HCT116 (cell line): ENCODE results near the gene LEKR1. TPM values are rescaled to one million over a fixed set of nuclear protein-coding genes. Genes with fewer than 3 reads are reported as not detected.

Experiments used
- ATAC-seq: fragments of 200-7000 bp; cut with Tn5 transposase; 2 replicates; pipeline ENCODE4 v1.9.1; 2020; ENCODE audit warnings: mild to moderate bottlenecking, moderate library complexity
- BruUV-seq: library from RNA; stranded (reverse); fragments of 400-500 nt; replicated peaks from 2 replicates; lab custom pipeline; 2021; lab: Mats Ljungman, UMichigan
- CTCF ChIA-PET: fragments of 300-600 bp; sonication (Branson Sonifier 250); formaldehyde crosslinking; loops from one replicate; lab custom pipeline; 2021; ENCODE audit warnings: antibody characterized with exemption; lab: Charles Lee
- POLR2A ChIA-PET: fragments of 300-600, 350-600 bp; sonication (Branson Sonifier 250); formaldehyde crosslinking; loops from one replicate; lab custom pipeline; 2021; ENCODE audit warnings: antibody characterized with exemption; lab: Charles Lee
- RAD21 ChIA-PET, 2 experiments: fragments of 300-600 bp; sonication (Branson Sonifier 250); formaldehyde crosslinking; loops; one replicate each; lab custom pipeline; 2023; ENCODE audit warnings: low total read pairs in 2 of 2; ENCODE audit not compliant: uncharacterized antibody in 2 of 2, unreplicated experiment in 2 of 2, low non-redundant PET in 1 of 2; lab: Charles Lee
- DNase-seq: peaks from one replicate; pipeline ENCODE4 v3.0.0-alpha.2; 2010; ENCODE audit warnings: low read depth, low spot score
- H2AFZ ChIP-seq: fragments of 200-600 bp; shearing (Covaris generic), sonication (generic); 2 replicates; pipeline ENCODE4 v1.6.1; 2017; ENCODE audit warnings: low read depth, mixed run types, mixed read lengths, antibody characterized with exemption, low read length; ENCODE audit not compliant: poor library complexity, severe bottlenecking
- H3K27ac ChIP-seq: 2 replicates; pipeline ENCODE4 v1.5.1; 2012; ENCODE audit warnings: low read depth, low read length
- H3K27me3 ChIP-seq: fragments of 200-600 bp; sonication (generic); 2 replicates; pipeline ENCODE4 v1.6.1; 2016; ENCODE audit warnings: mixed run types, low read length, mixed read lengths; ENCODE audit not compliant: insufficient read depth
- H3K36me3 ChIP-seq, 2 experiments: fragments of 200-500 bp in 1 of 2; fragments of 200-600 bp in 1 of 2; sonication (Bioruptor generic) in 1 of 2; sonication (generic) in 1 of 2; 2 replicates each; pipeline versions ENCODE4 v1.5.1 to v1.6.1; 2014 to 2016; ENCODE audit warnings: low read length in 2 of 2, inconsistent platforms in 1 of 2, mixed read lengths in 1 of 2, mixed run types in 1 of 2; ENCODE audit not compliant: insufficient read depth in 2 of 2, control insufficient read depth in 1 of 2
- H3K4me1 ChIP-seq, 2 experiments: fragments of 200-600 bp in 1 of 2; sonication (generic) in 1 of 2; 2 replicates each; pipeline versions ENCODE4 v1.5.1 to v1.6.1; 2012 to 2017; ENCODE audit warnings: low read length in 2 of 2, inconsistent platforms in 1 of 2, mild to moderate bottlenecking in 1 of 2, mixed read lengths in 1 of 2, mixed run types in 1 of 2, moderate library complexity in 1 of 2; ENCODE audit not compliant: insufficient read depth in 2 of 2, control insufficient read depth in 1 of 2
- H3K4me2 ChIP-seq: fragments of 200-600 bp; sonication (generic); 2 replicates; pipeline ENCODE4 v1.6.1; 2017; ENCODE audit warnings: mixed run types, low read length, mixed read lengths
- H3K4me3 ChIP-seq, 2 experiments: fragments of 200-600 bp in 1 of 2; sonication (generic) in 1 of 2; replicated peaks in 1 of 2; 2 replicates each; pipeline ENCODE4 v1.5.1; 2011 to 2016; ENCODE audit warnings: low read length in 2 of 2, control low read depth in 1 of 2, low read depth in 1 of 2, mild to moderate bottlenecking in 1 of 2, mixed read lengths in 1 of 2, mixed run types in 1 of 2
- H3K79me2 ChIP-seq: fragments of 200-600 bp; sonication (generic); 2 replicates; pipeline ENCODE4 v1.6.1; 2017; ENCODE audit warnings: mild to moderate bottlenecking, mixed run types, low read length, moderate library complexity, mixed read lengths; ENCODE audit not compliant: insufficient read depth
- H3K9ac ChIP-seq: fragments of 200-600 bp; sonication (generic); 2 replicates; pipeline ENCODE4 v1.6.1; 2016; ENCODE audit warnings: low read length, mixed read lengths
- H3K9me2 ChIP-seq: fragments of 200-600 bp; sonication (generic), shearing (Covaris generic); 2 replicates; pipeline ENCODE4 v1.6.1; 2017; ENCODE audit warnings: mixed run types, mild to moderate bottlenecking, moderate library complexity; ENCODE audit not compliant: insufficient read depth
- H3K9me3 ChIP-seq, 2 experiments: fragments of 200-500 bp in 1 of 2; fragments of 200-600 bp in 1 of 2; sonication (Bioruptor generic) in 1 of 2; sonication (generic) in 1 of 2; 2 replicates each; pipeline ENCODE4 v1.6.1; 2014 to 2017; ENCODE audit warnings: low read length in 2 of 2, mixed read lengths in 2 of 2, inconsistent platforms in 1 of 2, low read depth in 1 of 2, mild to moderate bottlenecking in 1 of 2, mixed run types in 1 of 2, moderate library complexity in 1 of 2; ENCODE audit not compliant: control insufficient read depth in 1 of 2, insufficient read depth in 1 of 2
- H4K20me1 ChIP-seq: fragments of 200-600 bp; sonication (generic), shearing (Covaris generic); 2 replicates; pipeline ENCODE4 v1.6.1; 2017; ENCODE audit warnings: mixed run types, mild to moderate bottlenecking, moderate library complexity; ENCODE audit not compliant: insufficient read depth
- CBX3 ChIP-seq: IDR thresholded peaks from 2 replicates; pipeline ENCODE4 v1.6.1; 2012; ENCODE audit warnings: low read depth
- CEBPB ChIP-seq: IDR thresholded peaks from 2 replicates; pipeline ENCODE4 v1.6.1; 2012; ENCODE audit warnings: low read depth
- EGR1 ChIP-seq: IDR thresholded peaks from 2 replicates; pipeline ENCODE4 v1.6.1; 2012; ENCODE audit warnings: low read depth
- ELF1 ChIP-seq: IDR thresholded peaks from 2 replicates; pipeline ENCODE4 v1.6.1; 2012; ENCODE audit warnings: low read depth, borderline replicate concordance
- EZH2 ChIP-seq: fragments of 200-600 bp; sonication (generic); IDR thresholded peaks from 2 replicates; pipeline ENCODE4 v1.6.1; 2017; ENCODE audit warnings: antibody characterized with exemption, mixed run types
- EZH2phosphoT487 ChIP-seq: fragments of 200-600 bp; IDR thresholded peaks from 2 replicates; pipeline ENCODE4 v1.6.1; 2018; ENCODE audit warnings: antibody characterized with exemption, borderline replicate concordance
- FOSL1 ChIP-seq: IDR thresholded peaks from 2 replicates; pipeline ENCODE4 v1.6.1; 2012; ENCODE audit warnings: low read depth
- POLR2A ChIP-seq: IDR thresholded peaks from 2 replicates; pipeline ENCODE4 v1.7.0; 2011; ENCODE audit warnings: borderline replicate concordance; ENCODE audit not compliant: insufficient read depth, insufficient read length; ENCODE audit errors: extremely low read depth
- POLR2AphosphoS5 ChIP-seq: IDR thresholded peaks from 2 replicates; pipeline ENCODE4 v1.6.1; 2011; ENCODE audit warnings: mild to moderate bottlenecking, low read depth, low read length, moderate library complexity
- SP1 ChIP-seq: IDR thresholded peaks from 2 replicates; pipeline ENCODE4 v1.6.1; 2012; ENCODE audit warnings: low read depth
- SRF ChIP-seq: IDR thresholded peaks from 2 replicates; pipeline ENCODE4 v1.6.1; 2012; ENCODE audit warnings: low read depth
- TCF7L2 ChIP-seq: IDR thresholded peaks from 2 replicates; pipeline ENCODE4 v1.7.0; 2011; ENCODE audit warnings: borderline replicate concordance, inconsistent platforms; ENCODE audit not compliant: insufficient read depth, insufficient read length; ENCODE audit errors: extremely low read depth
- ZFX ChIP-seq: fragments of 450-650 bp; IDR thresholded peaks from 2 replicates; pipeline ENCODE4 v1.6.1; 2017
- ZNF274 ChIP-seq: fragments of 200-500 bp; sonication (Bioruptor generic); IDR thresholded peaks from 2 replicates; pipeline ENCODE4 v1.6.1; 2014; ENCODE audit warnings: mild to moderate bottlenecking, low read depth, low read length, inconsistent platforms
- intact Hi-C: fragments of 100-400 bp; cut with micrococcal nuclease; formaldehyde crosslinking; loops from 2 replicates; pipeline ENCODE4 v1.10.0; 2022
- total RNA-seq: library from RNA; stranded (reverse); gene quantifications from one replicate; pipeline ENCODE4 v1.2.1, GENCODE V29; 2021; ENCODE audit not compliant: unreplicated experiment
- TF ChIP-seq, protein P1 (sequence below): IDR thresholded peaks from 2 replicates; pipeline ENCODE4 v1.6.1; 2012; ENCODE audit warnings: low read depth
- TF ChIP-seq, protein P2 (sequence below): IDR thresholded peaks from 2 replicates; pipeline ENCODE4 v1.6.1; 2011; ENCODE audit warnings: mild to moderate bottlenecking, low read length, moderate library complexity; ENCODE audit not compliant: insufficient replicate concordance; ENCODE audit errors: extremely low read depth
- TF ChIP-seq, protein P3 (sequence below): IDR thresholded peaks from 2 replicates; pipeline ENCODE4 v1.6.1; 2012
- TF ChIP-seq, protein P4 (sequence below), 3 experiments: fragments of 200-600 bp in 1 of 3; sonication (generic) in 1 of 3; IDR thresholded peaks in 2 of 3; conservative IDR thresholded peaks in 1 of 3; 2 replicates each; pipeline ENCODE4 v1.5.1; 2012 to 2017; ENCODE audit warnings: low read depth in 2 of 3, low read length in 2 of 3, antibody characterized with exemption in 1 of 3, borderline replicate concordance in 1 of 3, control low read depth in 1 of 3, mild to moderate bottlenecking in 1 of 3, mixed read lengths in 1 of 3, mixed run types in 1 of 3, moderate library complexity in 1 of 3; ENCODE audit not compliant: insufficient read depth in 1 of 3
- TF ChIP-seq, protein P5 (sequence below): IDR thresholded peaks from 2 replicates; pipeline ENCODE4 v1.6.1; 2012

Gene LEKR1
- total RNA-seq, 1 experiment from 2014 or later: 2.1 TPM

DNA sequence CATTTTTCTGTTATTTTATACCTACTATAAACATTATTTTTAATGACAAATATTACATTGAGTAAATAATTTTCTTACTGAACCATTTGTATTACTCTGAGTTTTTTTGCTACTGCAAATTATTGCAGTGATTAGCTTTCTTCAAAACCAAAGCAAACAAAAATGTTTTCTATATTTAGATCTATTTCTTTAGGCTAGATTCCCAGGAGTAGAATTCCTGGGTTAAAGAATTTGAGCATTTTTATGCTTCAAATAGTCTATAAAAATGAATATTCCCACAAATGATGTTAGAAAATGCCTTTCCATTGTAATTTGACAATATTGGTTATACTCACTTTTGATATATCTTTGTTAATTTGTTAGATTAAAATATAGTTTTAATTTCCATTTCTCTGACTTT is 76.8 kb downstream of the LEKR1 start:
- intact Hi-C loops: no loop called here
- CTCF ChIA-PET: no interaction called here
- no peak overlapping the region for H3K9ac ChIP-seq
- no peaks in the 10 kb centered on the region for H3K27me3 ChIP-seq
- no peaks in the 10 kb centered on the region for H3K9me2 ChIP-seq
- peaks cover 0 to 6% of the 10 kb centered on the region in 2 experiments; a peak in 2 of 4 replicates for H3K4me1 ChIP-seq
- no peak overlapping the region for H3K4me3 ChIP-seq
- TF ChIP-seq TCF7L2: no peak
- TF ChIP-seq, protein P1, sequence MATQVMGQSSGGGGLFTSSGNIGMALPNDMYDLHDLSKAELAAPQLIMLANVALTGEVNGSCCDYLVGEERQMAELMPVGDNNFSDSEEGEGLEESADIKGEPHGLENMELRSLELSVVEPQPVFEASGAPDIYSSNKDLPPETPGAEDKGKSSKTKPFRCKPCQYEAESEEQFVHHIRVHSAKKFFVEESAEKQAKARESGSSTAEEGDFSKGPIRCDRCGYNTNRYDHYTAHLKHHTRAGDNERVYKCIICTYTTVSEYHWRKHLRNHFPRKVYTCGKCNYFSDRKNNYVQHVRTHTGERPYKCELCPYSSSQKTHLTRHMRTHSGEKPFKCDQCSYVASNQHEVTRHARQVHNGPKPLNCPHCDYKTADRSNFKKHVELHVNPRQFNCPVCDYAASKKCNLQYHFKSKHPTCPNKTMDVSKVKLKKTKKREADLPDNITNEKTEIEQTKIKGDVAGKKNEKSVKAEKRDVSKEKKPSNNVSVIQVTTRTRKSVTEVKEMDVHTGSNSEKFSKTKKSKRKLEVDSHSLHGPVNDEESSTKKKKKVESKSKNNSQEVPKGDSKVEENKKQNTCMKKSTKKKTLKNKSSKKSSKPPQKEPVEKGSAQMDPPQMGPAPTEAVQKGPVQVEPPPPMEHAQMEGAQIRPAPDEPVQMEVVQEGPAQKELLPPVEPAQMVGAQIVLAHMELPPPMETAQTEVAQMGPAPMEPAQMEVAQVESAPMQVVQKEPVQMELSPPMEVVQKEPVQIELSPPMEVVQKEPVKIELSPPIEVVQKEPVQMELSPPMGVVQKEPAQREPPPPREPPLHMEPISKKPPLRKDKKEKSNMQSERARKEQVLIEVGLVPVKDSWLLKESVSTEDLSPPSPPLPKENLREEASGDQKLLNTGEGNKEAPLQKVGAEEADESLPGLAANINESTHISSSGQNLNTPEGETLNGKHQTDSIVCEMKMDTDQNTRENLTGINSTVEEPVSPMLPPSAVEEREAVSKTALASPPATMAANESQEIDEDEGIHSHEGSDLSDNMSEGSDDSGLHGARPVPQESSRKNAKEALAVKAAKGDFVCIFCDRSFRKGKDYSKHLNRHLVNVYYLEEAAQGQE: no peak
- no peak for TF ChIP-seq CBX3
- no peak for TF ChIP-seq FOSL1
- no peak for TF ChIP-seq ELF1
- no peak for TF ChIP-seq EZH2phosphoT487
- no peak for TF ChIP-seq EGR1
- no peak for TF ChIP-seq SRF
- TF ChIP-seq, protein P2, sequence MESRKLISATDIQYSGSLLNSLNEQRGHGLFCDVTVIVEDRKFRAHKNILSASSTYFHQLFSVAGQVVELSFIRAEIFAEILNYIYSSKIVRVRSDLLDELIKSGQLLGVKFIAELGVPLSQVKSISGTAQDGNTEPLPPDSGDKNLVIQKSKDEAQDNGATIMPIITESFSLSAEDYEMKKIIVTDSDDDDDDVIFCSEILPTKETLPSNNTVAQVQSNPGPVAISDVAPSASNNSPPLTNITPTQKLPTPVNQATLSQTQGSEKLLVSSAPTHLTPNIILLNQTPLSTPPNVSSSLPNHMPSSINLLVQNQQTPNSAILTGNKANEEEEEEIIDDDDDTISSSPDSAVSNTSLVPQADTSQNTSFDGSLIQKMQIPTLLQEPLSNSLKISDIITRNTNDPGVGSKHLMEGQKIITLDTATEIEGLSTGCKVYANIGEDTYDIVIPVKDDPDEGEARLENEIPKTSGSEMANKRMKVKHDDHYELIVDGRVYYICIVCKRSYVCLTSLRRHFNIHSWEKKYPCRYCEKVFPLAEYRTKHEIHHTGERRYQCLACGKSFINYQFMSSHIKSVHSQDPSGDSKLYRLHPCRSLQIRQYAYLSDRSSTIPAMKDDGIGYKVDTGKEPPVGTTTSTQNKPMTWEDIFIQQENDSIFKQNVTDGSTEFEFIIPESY: no peak
- no peak for TF ChIP-seq ZNF274
- no peak for TF ChIP-seq CEBPB
- no peak for TF ChIP-seq POLR2A
- TF ChIP-seq, protein P3, sequence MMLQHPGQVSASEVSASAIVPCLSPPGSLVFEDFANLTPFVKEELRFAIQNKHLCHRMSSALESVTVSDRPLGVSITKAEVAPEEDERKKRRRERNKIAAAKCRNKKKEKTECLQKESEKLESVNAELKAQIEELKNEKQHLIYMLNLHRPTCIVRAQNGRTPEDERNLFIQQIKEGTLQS: no peak
- TF ChIP-seq, protein P4, sequence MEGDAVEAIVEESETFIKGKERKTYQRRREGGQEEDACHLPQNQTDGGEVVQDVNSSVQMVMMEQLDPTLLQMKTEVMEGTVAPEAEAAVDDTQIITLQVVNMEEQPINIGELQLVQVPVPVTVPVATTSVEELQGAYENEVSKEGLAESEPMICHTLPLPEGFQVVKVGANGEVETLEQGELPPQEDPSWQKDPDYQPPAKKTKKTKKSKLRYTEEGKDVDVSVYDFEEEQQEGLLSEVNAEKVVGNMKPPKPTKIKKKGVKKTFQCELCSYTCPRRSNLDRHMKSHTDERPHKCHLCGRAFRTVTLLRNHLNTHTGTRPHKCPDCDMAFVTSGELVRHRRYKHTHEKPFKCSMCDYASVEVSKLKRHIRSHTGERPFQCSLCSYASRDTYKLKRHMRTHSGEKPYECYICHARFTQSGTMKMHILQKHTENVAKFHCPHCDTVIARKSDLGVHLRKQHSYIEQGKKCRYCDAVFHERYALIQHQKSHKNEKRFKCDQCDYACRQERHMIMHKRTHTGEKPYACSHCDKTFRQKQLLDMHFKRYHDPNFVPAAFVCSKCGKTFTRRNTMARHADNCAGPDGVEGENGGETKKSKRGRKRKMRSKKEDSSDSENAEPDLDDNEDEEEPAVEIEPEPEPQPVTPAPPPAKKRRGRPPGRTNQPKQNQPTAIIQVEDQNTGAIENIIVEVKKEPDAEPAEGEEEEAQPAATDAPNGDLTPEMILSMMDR (IDR thresholded peaks at IDR 0.05 in 2 of 3, conservative IDR thresholded peaks at IDR 0.05 in 1 of 3; ENCODE audit: borderline replicate concordance in 1 of 3, insufficient read depth in 1 of 3, low read depth in 2 of 3, low read length in 2 of 3): no peak
- no peak for TF ChIP-seq ZFX
- no peak for TF ChIP-seq POLR2AphosphoS5
- TF ChIP-seq EZH2: no peak
- no peak for TF ChIP-seq SP1
- TF ChIP-seq, protein P5, sequence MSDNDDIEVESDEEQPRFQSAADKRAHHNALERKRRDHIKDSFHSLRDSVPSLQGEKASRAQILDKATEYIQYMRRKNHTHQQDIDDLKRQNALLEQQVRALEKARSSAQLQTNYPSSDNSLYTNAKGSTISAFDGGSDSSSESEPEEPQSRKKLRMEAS: no peak
- no peak for DNase-seq
- no peak overlapping the region for H3K4me2 ChIP-seq
- H3K9me3 ChIP-seq: no peaks in the 10 kb centered on the region
- POLR2A ChIA-PET: no interaction called here
- no peaks in the 10 kb centered on the region for H3K79me2 ChIP-seq
- ATAC-seq: no peak
- H3K36me3 ChIP-seq: no peaks in the 10 kb centered on the region
- H2AFZ ChIP-seq: no peak overlapping the region
- H4K20me1 ChIP-seq: no peaks in the 10 kb centered on the region
- no peak overlapping the region for H3K27ac ChIP-seq
- no TSS peak for BruUV-seq
- RAD21 ChIA-PET: no interaction called here
